HepG2 (cell line): ENCODE results near the gene GTF2F2. TPM values are rescaled to one million over a fixed set of nuclear protein-coding genes. Genes with fewer than 3 reads are reported as not detected.

Experiments used
- ATAC-seq: fragments of 200-7000 bp; cut with Tn5 transposase; 3 replicates; pipeline ENCODE4 v1.9.1; 2020; ENCODE audit warnings: mild to moderate bottlenecking, moderate library complexity
- BruUV-seq: library from RNA; stranded (reverse); fragments of 400-500 nt; replicated peaks from 2 replicates; lab custom pipeline; 2021; lab: Mats Ljungman, UMichigan
- CTCF ChIA-PET: fragments of 300-600 bp; formaldehyde crosslinking; extraction: SDS; loops from one replicate; lab custom pipeline; 2021; ENCODE audit warnings: low total read pairs, inconsistent platforms, low intra/inter-chr PET ratio; lab: Yijun Ruan, JAX
- POLR2A ChIA-PET: fragments of 350-600 bp; sonication (Branson Sonifier 250); formaldehyde crosslinking; loops from one replicate; lab custom pipeline; 2020; ENCODE audit warnings: antibody characterized with exemption, inconsistent platforms; lab: Yijun Ruan, JAX
- DNase-seq: peaks from one replicate; pipeline ENCODE4 v3.0.0-alpha.2; 2015; ENCODE audit warnings: low spot score
- FAIRE-seq: peaks from 3 replicates; lab custom pipeline; 2011; peaks lifted over from hg19 to GRCh38; lab: Jason Lieb, UNC
- H2AFZ ChIP-seq: one replicate; pipeline ENCODE4 v1.6.1; 2011; ENCODE audit warnings: low read length, inconsistent platforms
- H3K27ac ChIP-seq: fragments of 300-600 bp; 3 replicates; pipeline ENCODE4 v1.8.0; 2011; ENCODE audit warnings: mixed run types, mild to moderate bottlenecking, mixed read lengths, low read length, inconsistent platforms; ENCODE audit not compliant: insufficient read depth; ENCODE audit errors: extremely low read length
- H3K27me3 ChIP-seq, 2 experiments: fragments of 200-600 bp in 1 of 2; 2 replicates in 1 of 2; 3 replicates in 1 of 2; pipeline versions ENCODE4 v1.6.0 to v1.8.0; 2011; ENCODE audit warnings: low read length in 2 of 2, mild to moderate bottlenecking in 2 of 2, moderate library complexity in 2 of 2, inconsistent platforms in 1 of 2; ENCODE audit not compliant: insufficient read depth in 2 of 2, control insufficient read depth in 1 of 2
- H3K36me3 ChIP-seq, 2 experiments: fragments of 200-600 bp in 1 of 2; replicated peaks in 1 of 2; 2 replicates in 1 of 2; 3 replicates in 1 of 2; pipeline versions ENCODE4 v1.5.1 to v1.8.0; 2011; ENCODE audit warnings: low read length in 2 of 2, inconsistent platforms in 1 of 2; ENCODE audit not compliant: insufficient read depth in 2 of 2, control insufficient read depth in 1 of 2
- H3K4me1 ChIP-seq: 2 replicates; pipeline ENCODE4 v1.5.1; 2012; ENCODE audit warnings: low read length, inconsistent platforms; ENCODE audit not compliant: insufficient read depth
- H3K4me2 ChIP-seq: 2 replicates; pipeline ENCODE4 v1.6.0; 2011; ENCODE audit warnings: low read depth, low read length, inconsistent platforms
- H3K4me3 ChIP-seq, 3 experiments: fragments of 200-600 bp in 1 of 3; sonication (generic), shearing (Covaris generic) in 1 of 3; replicated peaks in 1 of 3; 2 replicates each; pipeline ENCODE4 v1.5.1; 2011 to 2016; ENCODE audit warnings: low read length in 3 of 3, inconsistent platforms in 2 of 3, low read depth in 2 of 3, mild to moderate bottlenecking in 2 of 3, control low read depth in 1 of 3, mixed read lengths in 1 of 3; ENCODE audit not compliant: insufficient read depth in 1 of 3
- H3K79me2 ChIP-seq: one replicate; pipeline ENCODE4 v1.6.1; 2011; ENCODE audit warnings: low read length, inconsistent platforms; ENCODE audit not compliant: insufficient read depth
- H3K9ac ChIP-seq: 2 replicates; pipeline ENCODE4 v1.6.0; 2011; ENCODE audit warnings: mild to moderate bottlenecking, low read depth, low read length, inconsistent platforms; ENCODE audit not compliant: insufficient read depth
- H3K9me3 ChIP-seq: 2 replicates; pipeline ENCODE4 v1.5.1; 2012; ENCODE audit warnings: mild to moderate bottlenecking, low read length
- H4K20me1 ChIP-seq: 2 replicates; pipeline ENCODE4 v1.6.0; 2011; ENCODE audit warnings: inconsistent platforms, mild to moderate bottlenecking, low read length, moderate library complexity; ENCODE audit not compliant: insufficient read depth
- ASH2L ChIP-seq: fragments of 300-600, 200-600 bp; sonication (generic); IDR thresholded peaks from 2 replicates; pipeline ENCODE4 v1.7.0; 2017; ENCODE audit warnings: low read depth, mild to moderate bottlenecking, moderate library complexity, mixed read lengths, low read length; ENCODE audit not compliant: insufficient read length
- DPF2 ChIP-seq: sonication (generic); formaldehyde crosslinking; IDR thresholded peaks from 2 replicates; pipeline ENCODE4 v1.4.0; 2020; ENCODE audit warnings: mild to moderate bottlenecking, low read depth, missing genetic modification reagents, borderline replicate concordance
- EHMT2 ChIP-seq: fragments of 200-600 bp; sonication (generic); IDR thresholded peaks from 2 replicates; pipeline ENCODE4 v1.7.0; 2017; ENCODE audit warnings: antibody characterized with exemption, low read depth, low read length, borderline replicate concordance
- ELF3 ChIP-seq: IDR thresholded peaks from 2 replicates; pipeline ENCODE4 v1.6.1; 2016; ENCODE audit warnings: missing genetic modification reagents, missing compliant biosample characterization
- EP300 ChIP-seq, 3 experiments: sonication (generic) in 1 of 3; formaldehyde crosslinking in 1 of 3; IDR thresholded peaks; 2 replicates each; pipeline versions ENCODE4 v1.5.1 to v1.6.1; 2011 to 2020; ENCODE audit warnings: low read depth in 2 of 3, low read length in 2 of 3, borderline replicate concordance in 1 of 3, improper control_type of control experiment in 1 of 3, mild to moderate bottlenecking in 1 of 3, missing genetic modification reagents in 1 of 3, moderate library complexity in 1 of 3
- FOSL2 ChIP-seq: sonication (generic); formaldehyde crosslinking; IDR thresholded peaks from 2 replicates; pipeline ENCODE4 v1.4.0; 2020; ENCODE audit warnings: missing genetic modification reagents
- GATAD2A ChIP-seq: IDR thresholded peaks from 2 replicates; pipeline ENCODE4 v1.6.1; 2016
- HNF4A ChIP-seq: sonication (generic); formaldehyde crosslinking; IDR thresholded peaks from 2 replicates; pipeline ENCODE4 v1.4.0; 2020; ENCODE audit warnings: missing genetic modification reagents
- HNF4G ChIP-seq, 2 experiments: sonication (generic) in 1 of 2; formaldehyde crosslinking in 1 of 2; IDR thresholded peaks; 2 replicates each; pipeline versions ENCODE4 v1.4.0 to v1.6.1; 2011 to 2020; ENCODE audit warnings: borderline replicate concordance in 2 of 2, low read depth in 2 of 2, mild to moderate bottlenecking in 2 of 2, low read length in 1 of 2, missing genetic modification reagents in 1 of 2, moderate library complexity in 1 of 2
- MBD4 ChIP-seq: IDR thresholded peaks from 2 replicates; pipeline ENCODE4 v1.6.1; 2012; ENCODE audit warnings: low read length, inconsistent platforms, borderline replicate concordance
- MIXL1 ChIP-seq: IDR thresholded peaks from 2 replicates; pipeline ENCODE4 v1.6.1; 2016
- MYNN ChIP-seq: sonication (generic); formaldehyde crosslinking; IDR thresholded peaks from 2 replicates; pipeline ENCODE4 v1.4.0; 2020; ENCODE audit warnings: mild to moderate bottlenecking, low read depth, missing genetic modification reagents
- WIZ ChIP-seq: sonication (generic); formaldehyde crosslinking; IDR thresholded peaks from 2 replicates; pipeline ENCODE4 v1.5.1; 2020; ENCODE audit warnings: mild to moderate bottlenecking, missing genetic modification reagents
- ZEB1 ChIP-seq: IDR thresholded peaks from 2 replicates; pipeline ENCODE4 v1.6.1; 2012; ENCODE audit warnings: mild to moderate bottlenecking, low read depth, inconsistent platforms; ENCODE audit not compliant: insufficient replicate concordance
- ZFP62 ChIP-seq: sonication (generic); formaldehyde crosslinking; IDR thresholded peaks from 2 replicates; pipeline ENCODE4 v1.4.0; 2020; ENCODE audit warnings: missing genetic modification reagents
- ZNF138 ChIP-seq: sonication (generic); formaldehyde crosslinking; IDR thresholded peaks from 2 replicates; pipeline ENCODE4 v1.5.0; 2020; ENCODE audit warnings: mild to moderate bottlenecking, low read depth, missing genetic modification reagents
- ZNF644 ChIP-seq: IDR thresholded peaks from 2 replicates; pipeline ENCODE4 v1.6.1; 2016; ENCODE audit warnings: low read depth
- in situ Hi-C: cut with HindIII; loops from 2 replicates; pipeline ENCODE4 v1.10.0; 2017; ENCODE audit warnings: low pct_unique_long_range_greater_than_20kb; ENCODE audit not compliant: extremely low pct_ligation_motif_present
- intact Hi-C: fragments of 100-400 bp; cut with micrococcal nuclease; formaldehyde crosslinking; loops from one replicate; pipeline ENCODE4 v1.10.0; 2022; ENCODE audit not compliant: unreplicated experiment
- polyA plus RNA-seq, 8 experiments: library from polyadenylated mRNA; depleted of rRNA in 3 of 8; stranded (reverse) in 7 of 8; unstranded in 1 of 8; fragments of >200 nt; fragmentation: Illumina TruSeq in 4 of 8; extraction: Trizol in 4 of 8; gene quantifications; 2 replicates each; pipeline versions ENCODE4 v1.2.1 to v1.2.3, GENCODE V29; 2011 to 2016; ENCODE audit warnings: low read depth in 4 of 8, missing spikeins in 1 of 8, mixed read lengths in 1 of 8; ENCODE audit not compliant: insufficient read depth in 1 of 8
- total RNA-seq, 5 experiments: library from RNA; depleted of rRNA; stranded (reverse); fragments of >200 nt; fragmentation: Illumina TruSeq; extraction: Trizol; gene quantifications; 2 replicates each; pipeline ENCODE4 v1.2.3, GENCODE V29; 2016; ENCODE audit warnings: low read depth in 1 of 5
- TF ChIP-seq, protein P1 (sequence below): IDR thresholded peaks from 2 replicates; pipeline ENCODE4 v1.6.1; 2016; ENCODE audit warnings: missing compliant biosample characterization, missing genetic modification reagents, borderline replicate concordance
- TF ChIP-seq, protein P2 (sequence below): IDR thresholded peaks from 2 replicates; pipeline ENCODE4 v1.6.1; 2016; ENCODE audit warnings: low read depth
- TF ChIP-seq, protein P3 (sequence below): IDR thresholded peaks from 2 replicates; pipeline ENCODE4 v1.6.1; 2012; ENCODE audit warnings: inconsistent platforms

The GTF2F2 gene
- total and polyA plus RNA-seq, 2 of the 13 experiments (the other 11 are each of a cell fraction or from before 2014, with no cell fraction given), result 10.6 to 32.8 TPM

DNA sequence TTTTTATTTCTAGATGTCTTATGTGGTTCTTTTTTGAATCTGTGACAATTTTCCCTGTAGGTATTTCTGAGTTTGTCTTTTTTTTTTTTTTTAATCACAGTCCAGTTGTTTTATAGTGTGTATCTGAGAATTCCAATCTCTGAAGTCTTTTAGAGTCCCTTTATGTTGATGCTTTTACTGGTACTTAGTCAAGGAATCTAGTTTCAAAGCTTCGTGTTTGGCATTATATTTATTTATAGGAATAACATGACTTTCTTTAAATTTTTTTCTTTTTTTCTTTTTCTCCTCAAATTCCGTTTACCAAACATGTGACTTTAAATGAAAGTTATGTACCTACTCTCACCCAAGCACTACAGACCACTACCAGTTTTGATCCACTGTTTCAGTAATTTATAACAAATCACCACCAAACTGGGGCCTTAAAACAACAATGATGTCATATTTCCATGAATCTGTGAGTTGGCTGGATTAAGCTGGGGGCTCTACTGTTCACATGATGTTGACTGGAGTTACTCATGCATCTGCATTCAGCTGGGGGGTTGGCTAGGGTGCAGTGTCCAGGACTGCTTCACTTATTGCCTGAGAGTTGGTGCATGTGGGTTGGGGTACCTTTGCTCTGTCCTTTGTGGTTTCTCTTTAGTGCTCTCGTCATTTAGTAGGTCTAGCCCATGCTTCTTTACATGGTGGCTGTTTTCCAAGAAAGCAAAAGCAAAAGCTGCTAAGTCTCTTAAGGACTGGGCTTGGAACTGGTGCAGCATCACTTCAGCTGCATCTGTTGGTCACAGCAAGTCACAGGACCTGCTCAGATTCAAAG lies 58.2 kb downstream of the GTF2F2 start (continued):
- TF ChIP-seq, protein P1, sequence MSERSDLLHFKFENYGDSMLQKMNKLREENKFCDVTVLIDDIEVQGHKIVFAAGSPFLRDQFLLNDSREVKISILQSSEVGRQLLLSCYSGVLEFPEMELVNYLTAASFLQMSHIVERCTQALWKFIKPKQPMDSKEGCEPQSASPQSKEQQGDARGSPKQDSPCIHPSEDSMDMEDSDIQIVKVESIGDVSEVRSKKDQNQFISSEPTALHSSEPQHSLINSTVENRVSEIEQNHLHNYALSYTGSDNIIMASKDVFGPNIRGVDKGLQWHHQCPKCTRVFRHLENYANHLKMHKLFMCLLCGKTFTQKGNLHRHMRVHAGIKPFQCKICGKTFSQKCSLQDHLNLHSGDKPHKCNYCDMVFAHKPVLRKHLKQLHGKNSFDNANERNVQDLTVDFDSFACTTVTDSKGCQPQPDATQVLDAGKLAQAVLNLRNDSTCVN (CRISPR knock-in tag), result no peak
- TF ChIP-seq ZEB1 (no peak), FOSL2 (0 out of 2 replicates have a peak, but pooled peaks have one; percentile 24), MBD4 (no peak), ZNF138 (CRISPR knock-in tag) (no peak), ZFP62 (CRISPR knock-in tag) (no peak), WIZ (CRISPR knock-in tag) (no peak), HNF4G (IDR thresholded peaks at IDR 0.05; ENCODE audit: borderline replicate concordance, low read depth, low read length) (no peak), HNF4G (CRISPR knock-in tag; IDR thresholded peaks at IDR 0.05; ENCODE audit: borderline replicate concordance, low read depth) (no peak)

DNA sequence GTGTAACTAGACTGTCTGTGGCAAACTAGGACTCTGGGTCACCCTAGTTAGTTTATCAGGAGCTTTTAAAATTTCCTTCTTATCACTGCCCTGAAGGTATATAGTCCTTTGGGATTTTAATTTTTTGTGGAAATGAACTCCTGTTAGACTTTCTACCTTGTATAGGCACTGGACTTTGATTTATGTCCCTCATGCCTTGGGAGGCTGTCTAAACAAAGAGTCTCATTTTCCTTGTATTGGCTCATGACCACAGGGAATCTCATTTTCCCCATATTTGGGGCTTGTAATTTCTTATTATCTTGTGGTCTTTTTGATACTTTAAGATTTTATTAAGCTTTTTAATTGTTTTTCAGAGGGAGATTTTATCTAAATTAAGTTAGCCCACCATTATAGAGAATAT lies 59.1 kb downstream of the GTF2F2 start:
- BruUV-seq, result no TSS peak
- ATAC-seq (peak; percentile 89), DNase-seq (peak; percentile 70)
- TF ChIP-seq EHMT2, result peak; percentile 66; the same call in 1 of the 2 replicates
- TF ChIP-seq ASH2L, result peak; percentile 23
- TF ChIP-seq EP300 (IDR thresholded peaks at IDR 0.05; ENCODE audit: low read depth in 2 of 2, low read length in 2 of 2), result 0 out of 4 replicates have a peak, but pooled peaks of 1 of the 2 experiments have one; percentile 6
- no peak for TF ChIP-seq EP300 (CRISPR knock-in tag; IDR thresholded peaks at IDR 0.05; ENCODE audit: borderline replicate concordance)
- 0 out of 2 replicates have a peak, but pooled peaks have one; percentile 33 for TF ChIP-seq ELF3 (CRISPR knock-in tag)
- peak; percentile 84 for TF ChIP-seq HNF4A (CRISPR knock-in tag)
- TF ChIP-seq DPF2, result no peak
- TF ChIP-seq MYNN (CRISPR knock-in tag), result no peak
- TF ChIP-seq, protein P2, sequence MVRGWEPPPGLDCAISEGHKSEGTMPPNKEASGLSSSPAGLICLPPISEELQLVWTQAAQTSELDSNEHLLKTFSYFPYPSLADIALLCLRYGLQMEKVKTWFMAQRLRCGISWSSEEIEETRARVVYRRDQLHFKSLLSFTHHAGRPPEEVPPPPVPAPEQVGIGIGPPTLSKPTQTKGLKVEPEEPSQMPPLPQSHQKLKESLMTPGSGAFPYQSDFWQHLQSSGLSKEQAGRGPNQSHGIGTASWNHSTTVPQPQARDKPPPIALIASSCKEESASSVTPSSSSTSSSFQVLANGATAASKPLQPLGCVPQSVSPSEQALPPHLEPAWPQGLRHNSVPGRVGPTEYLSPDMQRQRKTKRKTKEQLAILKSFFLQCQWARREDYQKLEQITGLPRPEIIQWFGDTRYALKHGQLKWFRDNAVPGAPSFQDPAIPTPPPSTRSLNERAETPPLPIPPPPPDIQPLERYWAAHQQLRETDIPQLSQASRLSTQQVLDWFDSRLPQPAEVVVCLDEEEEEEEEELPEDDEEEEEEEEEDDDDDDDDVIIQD (CRISPR knock-in tag), result peak; percentile 78; the same call in 1 of the 2 replicates
- TF ChIP-seq, protein P3, sequence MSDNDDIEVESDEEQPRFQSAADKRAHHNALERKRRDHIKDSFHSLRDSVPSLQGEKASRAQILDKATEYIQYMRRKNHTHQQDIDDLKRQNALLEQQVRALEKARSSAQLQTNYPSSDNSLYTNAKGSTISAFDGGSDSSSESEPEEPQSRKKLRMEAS, result no peak
- TF ChIP-seq ZNF644 (CRISPR knock-in tag), result peak; percentile 73
- TF ChIP-seq MIXL1 (CRISPR knock-in tag), result 0 out of 2 replicates have a peak, but pooled peaks have one; percentile 23
- 0 out of 2 replicates have a peak, but pooled peaks have one; percentile 27 for TF ChIP-seq GATAD2A (CRISPR knock-in tag)

More for the DNA sequence above, 59.1 kb downstream of the GTF2F2 start:
- POLR2A ChIA-PET, result interaction anchor here (1.0 kb wide), 1 partner anchor 161 kb away, joined by 3 read pairs; no protein-coding TSS in a partner anchor
- Histone ChIP-seq H4K20me1 (no peaks in the 10 kb centered on the region), H3K9me3 (no peaks in the 10 kb centered on the region), H3K27ac (peak overlapping the region; percentile 59), H3K9ac (peak overlapping the region; percentile 26; the same call in 1 of the 2 replicates), H3K4me2 (peak overlapping the region; percentile 37), H3K79me2 (peaks cover 3% of the 10 kb centered on the region), H3K4me3 (peak overlapping the region in 1 of 3 experiments; percentile 3; a peak in 1 of 6 replicates), H2AFZ (no peak overlapping the region), H3K4me1 (peaks cover 31% of the 10 kb centered on the region), H3K27me3 (no peaks in the 10 kb centered on the region), H3K36me3 (peaks cover 0 to 9% of the 10 kb centered on the region in 2 experiments; a peak in 1 of 5 replicates)
- CTCF ChIA-PET, result no interaction called here
- intact Hi-C loops (loop anchor here (2.0 kb wide), 1 partner anchor 59 kb away; the partner anchor contains the start of gene GTF2F2), in situ Hi-C loops (no loop called here)
- no peak for FAIRE-seq
